NCI-H1417 (cell line): ENCODE results near the gene DNAAF2.
A peak's percentile ranks its signal among the peaks of the same experiment; 100 is the strongest.
"Not testable (repeated sequence)": the region's sequence is repeated elsewhere in the genome, so short reads cannot be mapped to it uniquely, and the experiment has no call there.

ENCODE experiments used
- DNase-seq, 3 experiments: peaks; one replicate each; lab custom pipeline; 2025; lab: John Stamatoyannopoulos, UW

The DNAAF2 gene

DNA sequence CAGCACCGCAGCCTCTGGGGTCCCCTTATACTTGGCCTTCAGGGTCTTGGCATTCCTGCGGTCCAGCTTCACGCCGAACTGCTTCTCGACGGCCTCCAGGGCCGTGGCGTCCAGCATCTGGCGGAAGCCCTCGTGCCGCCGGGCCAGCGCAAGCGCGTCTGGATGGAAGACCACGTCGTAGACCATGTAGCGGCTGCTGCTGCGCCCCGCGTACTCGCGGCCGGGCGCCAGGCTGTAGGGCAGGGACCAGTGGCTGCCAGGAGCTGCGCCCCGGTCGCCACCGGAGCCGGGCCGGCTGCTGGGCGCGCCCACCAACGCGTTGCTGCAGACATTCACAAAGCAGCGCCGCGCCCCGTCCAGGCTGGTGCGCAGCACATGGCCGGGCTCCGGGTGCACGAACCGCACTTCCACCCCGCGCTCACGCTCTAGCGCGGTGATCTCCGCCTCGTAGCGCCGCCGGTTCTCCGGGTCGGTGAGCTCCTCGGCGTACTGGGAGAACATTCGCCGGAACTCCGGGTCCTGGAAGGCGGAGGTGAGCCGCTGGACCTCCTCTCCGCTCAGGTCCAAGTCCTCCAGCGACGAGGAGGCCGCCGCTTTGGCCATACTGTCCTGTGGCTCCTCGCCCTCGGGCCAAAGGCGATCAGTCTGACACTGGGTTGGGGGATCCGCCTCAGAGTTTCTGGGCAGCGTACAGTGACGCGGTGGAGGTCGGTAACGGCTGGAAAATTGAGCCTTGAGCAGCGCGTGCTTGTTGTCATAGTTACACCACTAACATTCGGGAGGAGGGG lies at the start of gene DNAAF2:
DNAAF2 (minus strand) TSS at position 698 of the 788 bp plus-strand sequence; CDS start at position 603, 95 bp downstream.
- DNase-seq: peak; percentile 76 to 89 (median 83)

DNA sequence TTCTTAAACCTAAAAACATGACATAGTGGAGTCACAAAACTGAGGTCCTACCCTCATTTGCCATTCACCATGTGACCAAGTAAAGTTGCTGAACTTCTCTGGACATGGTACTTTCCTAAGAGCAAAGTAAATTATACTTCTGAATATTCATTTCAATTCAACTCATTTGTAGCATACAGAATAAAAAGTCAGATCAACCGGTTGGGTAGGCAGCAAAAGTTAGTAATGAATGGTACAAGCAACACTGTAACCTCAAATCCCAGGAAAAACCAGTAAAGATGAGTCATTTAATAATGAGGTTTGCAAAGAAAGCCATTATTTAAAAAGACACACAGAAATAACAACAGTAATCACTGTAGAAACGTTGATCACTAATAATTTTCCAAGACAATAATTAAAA lies 44.2 kb upstream of the DNAAF2 start:
- no peak for DNase-seq

DNA sequence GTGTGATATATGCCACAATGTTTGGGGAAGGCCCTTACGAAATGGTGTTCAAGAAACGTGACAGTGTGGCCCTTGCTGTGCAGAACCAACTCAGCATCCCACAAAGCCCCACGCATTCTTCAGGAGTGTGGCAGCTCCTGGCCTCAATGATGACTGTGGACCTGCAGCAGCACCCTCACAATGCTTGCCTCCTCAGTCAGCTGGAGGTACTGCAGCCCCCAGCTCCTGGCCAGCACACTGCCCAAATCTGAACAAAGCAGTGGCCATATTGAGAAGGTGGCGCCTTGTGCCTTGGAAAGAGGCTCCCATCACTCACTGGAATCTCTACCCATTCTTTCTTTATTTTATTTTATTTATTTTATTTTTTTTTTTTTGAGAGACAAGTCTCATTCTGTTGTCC lies 42.6 kb upstream of the DNAAF2 start:
- no peak for DNase-seq

DNA sequence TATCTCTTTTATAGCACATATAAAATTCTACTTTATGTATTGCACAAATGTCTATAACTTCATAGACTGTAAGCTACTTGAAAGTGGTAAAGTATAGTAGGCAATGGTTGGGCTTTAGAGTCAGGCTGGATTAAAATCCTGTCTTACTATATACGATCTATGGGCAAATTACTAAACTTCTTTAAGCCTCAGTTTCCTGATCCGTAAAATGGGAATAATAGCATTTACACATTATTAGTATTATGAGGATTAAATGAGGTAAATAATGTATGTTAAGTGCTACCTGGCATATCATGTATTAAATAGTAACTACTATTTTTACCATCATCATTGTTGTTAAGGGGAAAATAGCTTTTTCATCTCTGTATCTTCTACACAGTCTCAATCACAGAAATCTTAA lies 38.5 kb upstream of the DNAAF2 start:
- no peak for DNase-seq

- no peak for DNase-seq
Observed at GRCh38 chr14:49670475-49670874, 35.4 kb upstream of the DNAAF2 start.

DNA sequence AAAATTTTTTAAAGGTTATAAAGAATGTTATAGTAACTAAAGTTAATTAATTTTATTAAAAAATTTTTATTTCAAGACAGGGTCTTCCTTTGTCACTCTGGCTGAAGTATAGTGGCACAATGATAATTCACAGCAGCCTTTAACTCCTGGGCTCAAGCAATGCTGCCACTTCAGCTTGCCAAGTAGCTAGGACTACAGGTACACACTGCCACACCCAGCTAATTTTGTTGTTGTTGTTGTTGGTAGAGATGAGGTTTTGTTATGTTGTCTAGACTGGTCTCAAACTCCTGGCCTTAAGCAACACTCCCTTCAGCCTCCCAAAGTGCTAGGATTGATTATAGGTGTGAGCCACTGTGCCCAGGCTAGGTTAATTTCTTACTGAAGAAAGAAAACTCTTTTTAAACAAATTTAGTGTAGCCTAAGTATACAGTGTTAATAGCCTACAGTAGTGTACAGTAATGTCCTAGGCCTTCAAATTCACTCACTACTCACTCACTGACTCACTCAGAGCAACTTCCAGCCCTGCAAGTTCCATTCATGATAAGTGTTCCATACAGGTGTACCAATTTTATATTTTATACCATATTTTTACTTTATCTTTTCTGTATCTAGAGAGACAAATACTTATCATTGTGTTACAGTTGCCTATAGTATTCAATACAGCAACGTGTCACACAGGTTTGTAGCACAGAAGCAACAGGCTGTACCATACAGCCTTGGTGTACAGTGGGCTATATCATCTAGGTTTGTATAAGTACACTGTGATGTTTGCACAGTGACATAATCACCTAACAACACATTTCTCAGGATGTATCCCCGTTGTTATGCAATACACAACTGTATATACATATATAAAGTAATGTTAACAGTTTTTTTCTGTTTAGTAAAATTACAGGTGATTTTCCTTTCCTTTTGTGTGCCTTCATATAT lies 24.7 kb upstream of the DNAAF2 start:
- peak in 1 of 3 experiments; percentile 17 for DNase-seq

- DNase-seq: not testable (repeated sequence)
Observed at GRCh38 chr14:49657500-49657899, 22.5 kb upstream of the DNAAF2 start.

DNA sequence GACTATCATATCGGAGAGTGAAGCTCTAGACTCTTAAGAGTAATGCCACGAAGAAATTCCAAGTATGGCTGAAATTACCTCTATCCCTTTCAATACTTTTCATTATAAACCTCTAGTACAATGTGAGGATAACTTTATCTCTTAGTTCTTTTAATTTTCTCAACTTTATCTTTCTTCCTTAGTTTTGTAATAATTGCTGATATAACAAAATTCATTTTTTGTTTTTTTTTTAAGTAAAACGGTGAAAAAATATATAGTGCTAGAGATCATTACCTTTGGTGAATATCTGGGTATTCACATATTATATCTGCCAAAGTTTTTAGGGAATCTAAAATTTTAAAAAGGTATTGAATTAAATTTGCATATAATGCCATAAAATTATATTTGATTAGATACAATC lies 19.5 kb upstream of the DNAAF2 start:
- DNase-seq: no peak

GRCh38 chr14:49653508-49653907 lies 18.5 kb upstream of the DNAAF2 start:
- no peak for DNase-seq

- DNase-seq: no peak
Observed at GRCh38 chr14:49642163-49642562, 7.1 kb upstream of the DNAAF2 start.

GRCh38 chr14:49641697-49642129 lies 6.7 kb upstream of the DNAAF2 start:
- peak in 1 of 3 experiments; percentile 31 for DNase-seq

DNA sequence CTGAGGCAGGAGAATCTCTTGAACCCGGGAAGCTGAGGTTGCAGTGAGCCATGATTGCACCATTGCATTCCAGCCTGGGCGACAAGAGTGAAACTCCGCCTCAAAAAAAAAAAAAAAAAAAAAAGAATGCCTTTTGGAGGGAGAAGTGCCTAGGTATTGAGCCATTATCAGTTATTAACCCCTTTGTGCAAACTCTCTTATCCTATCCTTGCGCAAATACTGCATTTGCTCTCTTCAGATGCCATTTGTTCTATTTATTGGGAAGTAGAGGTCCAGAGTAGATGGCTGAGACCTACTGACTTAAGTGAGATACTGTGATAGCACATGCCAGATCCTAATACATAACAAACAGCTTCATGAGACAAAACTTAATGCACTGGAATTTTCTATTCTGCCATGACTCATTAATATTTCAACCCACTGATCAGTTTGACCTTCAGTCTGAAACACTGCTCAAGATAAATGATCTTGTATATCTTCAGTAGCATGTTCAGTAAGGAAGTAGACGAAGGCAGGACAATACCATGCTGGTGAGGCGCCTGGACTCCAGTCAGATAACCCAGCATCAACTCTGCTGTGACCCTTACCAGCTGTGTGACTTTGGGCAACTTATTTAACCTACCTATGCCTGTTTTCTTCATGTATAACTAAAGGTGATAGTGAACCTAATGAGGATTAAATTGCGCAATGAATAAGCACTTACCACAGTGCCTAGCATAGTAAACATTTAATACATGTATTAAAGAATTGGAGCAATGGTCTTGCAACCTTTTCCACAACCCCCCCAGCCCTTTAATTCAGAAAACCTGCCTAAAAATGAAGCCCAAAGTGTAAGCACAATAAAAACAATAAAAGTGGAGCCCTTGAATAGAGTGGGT lies 5.7 kb upstream of the DNAAF2 start:
- DNase-seq: no peak

GRCh38 chr14:49637534-49638078 lies 2.6 kb upstream of the DNAAF2 start:
- no peak for DNase-seq

DNA sequence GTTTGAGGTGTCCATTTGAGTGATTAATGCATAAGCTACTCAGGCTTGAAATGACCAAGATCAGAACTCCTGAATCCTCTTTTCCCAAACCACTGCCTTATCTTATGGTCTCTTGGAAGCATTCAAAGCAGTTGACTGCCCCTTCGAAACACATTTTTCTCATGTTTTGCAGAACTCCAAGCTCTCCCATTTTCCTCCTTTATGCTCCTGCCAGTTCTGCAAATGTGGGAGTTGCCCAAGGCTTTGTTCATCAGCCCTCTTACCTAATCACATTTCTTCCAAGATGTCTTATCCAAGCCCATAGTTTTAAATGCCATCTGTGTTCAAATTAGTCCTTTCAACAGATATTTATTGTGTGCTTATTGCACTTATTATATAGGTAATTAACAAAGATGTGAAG lies 1.8 kb upstream of the DNAAF2 start:
- no peak for DNase-seq

- peak; percentile 96 to 98 (median 98) for DNase-seq
Observed at GRCh38 chr14:49633640-49634546, 1.2 kb downstream of the DNAAF2 start.

DNA sequence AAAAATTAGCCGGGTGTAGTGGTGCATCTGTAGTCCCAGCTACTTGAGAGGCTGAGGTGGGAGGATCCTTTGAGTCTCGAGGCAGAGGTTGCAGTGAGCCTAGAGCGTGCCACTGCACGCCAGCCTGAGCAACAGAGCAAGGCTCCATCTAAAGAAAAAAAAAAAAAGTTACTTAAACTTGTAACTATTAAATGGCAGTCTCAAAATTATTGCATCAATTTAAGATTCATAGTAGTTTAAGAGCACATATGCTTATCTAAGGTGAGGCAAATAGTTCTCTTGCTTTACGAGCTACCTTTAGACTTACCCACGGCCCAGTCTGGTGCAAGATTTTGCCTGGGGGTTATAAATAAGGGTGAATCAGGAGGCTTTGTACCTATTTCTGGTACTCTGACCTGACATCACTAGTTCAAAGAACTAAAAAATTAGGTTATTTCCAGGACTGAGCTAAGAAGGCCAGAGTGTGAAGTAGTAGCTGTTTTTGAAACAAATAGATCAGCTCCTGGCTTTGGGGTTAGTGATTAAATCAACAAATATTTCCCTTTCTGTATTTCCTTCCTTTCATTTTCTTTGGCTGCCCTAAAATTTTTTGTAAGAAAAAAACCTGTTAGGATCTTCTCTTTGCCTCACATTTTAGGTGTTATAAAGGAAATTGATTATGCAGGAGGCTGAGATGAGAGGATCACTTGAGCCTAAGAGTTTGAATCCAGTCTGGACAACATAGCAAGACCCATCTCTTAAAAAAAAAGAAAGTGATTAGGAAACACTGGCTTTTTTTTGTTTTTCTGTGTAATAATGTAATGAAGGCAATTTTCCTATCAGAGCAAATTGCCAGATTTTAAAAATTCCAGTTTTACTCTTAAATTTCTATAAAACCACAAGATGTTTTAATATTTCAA lies 10.9 kb downstream of the DNAAF2 start:
- no peak for DNase-seq

DNA sequence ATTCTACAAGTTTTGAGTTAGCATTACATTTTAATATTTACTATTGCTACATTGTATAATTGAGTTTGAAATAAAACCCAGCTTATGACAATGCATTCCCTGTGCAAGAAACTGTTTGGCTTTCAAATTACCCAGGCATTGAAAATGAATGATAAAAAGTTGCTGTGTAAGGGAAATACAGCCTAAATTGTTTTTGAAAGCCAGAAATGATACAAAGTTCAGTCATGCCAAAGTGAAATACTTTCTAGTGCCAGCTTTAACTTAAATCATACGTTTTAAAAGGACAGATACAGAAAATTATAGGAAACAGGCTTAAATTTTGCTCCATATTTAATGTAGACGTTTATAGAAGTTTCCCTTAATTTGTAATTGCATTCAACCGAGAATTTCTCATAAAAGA lies 11.7 kb downstream of the DNAAF2 start:
- no peak for DNase-seq

- peak in 1 of 3 experiments; percentile 50 for DNase-seq
Observed at GRCh38 chr14:49622022-49622607, 12.9 kb downstream of the DNAAF2 start.
